GM12878 (cell line): ENCODE results near the gene EEPD1. TPM values are rescaled to one million over a fixed set of nuclear protein-coding genes. Genes with fewer than 3 reads are reported as not detected.

ENCODE experiments used
- ATAC-seq: fragments of 200-7000 bp; cut with Tn5 transposase; 3 replicates; pipeline ENCODE4 v1.9.1; 2020; ENCODE audit warnings: mild to moderate bottlenecking, moderate library complexity
- BruUV-seq: library from RNA; stranded (reverse); fragments of 400-500 nt; replicated peaks from 2 replicates; lab custom pipeline; 2021; lab: Mats Ljungman, UMichigan
- CTCF ChIA-PET: fragments of 300-600 bp; sonication (Branson Sonifier 250); formaldehyde crosslinking; extraction: SDS; loops from one replicate; lab custom pipeline; 2021; ENCODE audit warnings: inconsistent platforms; lab: Yijun Ruan, JAX
- POLR2A ChIA-PET: fragments of 350-600 bp; formaldehyde crosslinking; extraction: SDS; loops from one replicate; lab custom pipeline; 2021; ENCODE audit warnings: inconsistent platforms; lab: Charles Lee
- RAD21 ChIA-PET: fragments of 300-600 bp; sonication (Branson Sonifier 250); formaldehyde crosslinking; loops from one replicate; lab custom pipeline; 2023; ENCODE audit warnings: antibody characterized with exemption; ENCODE audit not compliant: unreplicated experiment; lab: Charles Lee
- SMC1A ChIA-PET: fragments of 300-600 bp; sonication (Branson Sonifier 250); formaldehyde crosslinking; loops from one replicate; lab custom pipeline; 2023; ENCODE audit not compliant: unreplicated experiment, uncharacterized antibody; lab: Charles Lee
- DNase-seq: peaks from one replicate; pipeline ENCODE4 v3.0.0-alpha.2; 2011; ENCODE audit warnings: low read depth, low spot score
- FAIRE-seq: peaks from 3 replicates; lab custom pipeline; 2011; peaks lifted over from hg19 to GRCh38; lab: Jason Lieb, UNC
- H2AFZ ChIP-seq: 2 replicates; pipeline ENCODE4 v1.6.0; 2011; ENCODE audit warnings: low read depth, low read length, control low read depth; ENCODE audit not compliant: control insufficient read depth
- H3K27ac ChIP-seq: 2 replicates; pipeline ENCODE4 v1.5.1; 2011; ENCODE audit warnings: control low read depth; ENCODE audit not compliant: control insufficient read depth, insufficient read depth
- H3K27me3 ChIP-seq, 2 experiments: replicated peaks in 1 of 2; 2 replicates each; pipeline versions ENCODE4 v1.6.0 to v1.6.1; 2011; ENCODE audit warnings: low read length in 1 of 2; ENCODE audit not compliant: control insufficient read depth in 2 of 2, insufficient read depth in 2 of 2
- H3K36me3 ChIP-seq, 2 experiments: 2 replicates each; pipeline ENCODE4 v1.5.1; 2011; ENCODE audit warnings: low read length in 1 of 2; ENCODE audit not compliant: control insufficient read depth in 2 of 2, insufficient read depth in 2 of 2
- H3K4me1 ChIP-seq: 2 replicates; pipeline ENCODE4 v1.6.1; 2011; ENCODE audit warnings: mild to moderate bottlenecking, low read length, moderate library complexity, mixed read lengths; ENCODE audit not compliant: control insufficient read depth, insufficient read depth
- H3K4me2 ChIP-seq: 2 replicates; pipeline ENCODE4 v1.6.0; 2011; ENCODE audit warnings: control low read depth; ENCODE audit not compliant: control insufficient read depth, insufficient read depth
- H3K4me3 ChIP-seq: fragments of 200-600 bp; sonication (generic); 2 replicates; pipeline ENCODE4 v1.5.1; 2016
- H3K79me2 ChIP-seq: 2 replicates; pipeline ENCODE4 v1.6.0; 2011; ENCODE audit warnings: low read length; ENCODE audit not compliant: control insufficient read depth, insufficient read depth
- H3K9ac ChIP-seq: 2 replicates; pipeline ENCODE4 v1.8.0; 2011; ENCODE audit warnings: low read length, control low read depth, mixed read lengths; ENCODE audit not compliant: control insufficient read depth, insufficient read depth
- H3K9me3 ChIP-seq: replicated peaks from 3 replicates; pipeline ENCODE4 v1.5.1; 2011; ENCODE audit warnings: mild to moderate bottlenecking, low read length; ENCODE audit not compliant: control insufficient read depth, insufficient read depth
- H4K20me1 ChIP-seq: 2 replicates; pipeline ENCODE4 v1.6.0; 2011; ENCODE audit not compliant: control insufficient read depth, insufficient read depth
- BACH1 ChIP-seq: fragments of 450-650 bp; IDR thresholded peaks from 2 replicates; pipeline ENCODE4 v1.6.1; 2017; ENCODE audit warnings: mild to moderate bottlenecking, borderline replicate concordance
- IKZF1 ChIP-seq: fragments of 450-650 bp; conservative IDR thresholded peaks from 2 replicates; pipeline ENCODE4 v1.6.1; 2017; ENCODE audit warnings: antibody characterized with exemption, mild to moderate bottlenecking
- IRF4 ChIP-seq: IDR thresholded peaks from 2 replicates; pipeline ENCODE4 v1.6.1; 2011; ENCODE audit warnings: low read depth, low read length
- SRF ChIP-seq, 2 experiments: IDR thresholded peaks; 2 replicates each; pipeline ENCODE4 v1.6.1; 2011; ENCODE audit warnings: low read depth in 2 of 2, low read length in 2 of 2, mild to moderate bottlenecking in 1 of 2, moderate library complexity in 1 of 2
- STAT1 ChIP-seq: fragments of 450-650 bp; conservative IDR thresholded peaks from 2 replicates; pipeline ENCODE4 v1.6.1; 2014; ENCODE audit warnings: antibody characterized with exemption, mild to moderate bottlenecking
- STAT3 ChIP-seq: IDR thresholded peaks from 2 replicates; pipeline ENCODE4 v1.6.1; 2011; ENCODE audit warnings: low read depth, low read length, improper control_type of control experiment
- ZNF207 ChIP-seq: fragments of 450-650 bp; IDR thresholded peaks from 2 replicates; pipeline ENCODE4 v1.6.1; 2014; ENCODE audit warnings: antibody characterized with exemption, mild to moderate bottlenecking, borderline replicate concordance
- WGBS: methylation state at CpG from one replicate; pipeline ENCODE4 v1.1.6; 2016; ENCODE audit warnings: low lambda C conversion rate; ENCODE audit not compliant: insufficient replicate concordance, insufficient coverage; ENCODE audit errors: missing lambda C conversion rate; 5-methylcytosine and 5-hydroxymethylcytosine counted together
- in situ Hi-C: fragments of 300-500 bp; cut with MboI; formaldehyde crosslinking; loops from 9 replicates; pipeline ENCODE4 v1.14.3; 2018; ENCODE audit warnings: mixed read lengths
- intact Hi-C: fragments of 100-400 bp; cut with micrococcal nuclease; formaldehyde crosslinking; loops from one replicate; pipeline ENCODE4 v1.14.2; 2022; ENCODE audit not compliant: unreplicated experiment
- polyA plus RNA-seq, 11 experiments: library from polyadenylated mRNA; depleted of rRNA in 4 of 11; unstranded in 6 of 11; stranded (reverse) in 5 of 11; fragments of >200 nt; fragmentation: Nextera tagmentation in 4 of 11; fragmentation: Illumina TruSeq in 1 of 11; extraction: Ambion mirVana in 4 of 11; extraction: Trizol in 1 of 11; gene quantifications; 1 replicate in 1 of 11; 2 replicates in 10 of 11; pipeline versions ENCODE4 v1.2.1 to v1.2.3, GENCODE V29; 2011 to 2016; ENCODE audit warnings: inconsistent platforms in 2 of 11, missing spikeins in 2 of 11, low read depth in 1 of 11
- total RNA-seq, 4 experiments: library from RNA; depleted of rRNA in 3 of 4; stranded (reverse); fragments of >200 nt in 3 of 4; fragmentation: Illumina TruSeq in 1 of 4; extraction: Trizol in 1 of 4; gene quantifications; 2 replicates each; pipeline versions ENCODE4 v1.2.1 to v1.2.3, GENCODE V29; 2013 to 2021

The EEPD1 gene
- total and polyA plus RNA-seq, 10 of the 15 experiments (the other 5 are each of a cell fraction or from before 2014, with no cell fraction given), result 0.24 to 2.8 (median 0.86) TPM; not detected in 1

DNA sequence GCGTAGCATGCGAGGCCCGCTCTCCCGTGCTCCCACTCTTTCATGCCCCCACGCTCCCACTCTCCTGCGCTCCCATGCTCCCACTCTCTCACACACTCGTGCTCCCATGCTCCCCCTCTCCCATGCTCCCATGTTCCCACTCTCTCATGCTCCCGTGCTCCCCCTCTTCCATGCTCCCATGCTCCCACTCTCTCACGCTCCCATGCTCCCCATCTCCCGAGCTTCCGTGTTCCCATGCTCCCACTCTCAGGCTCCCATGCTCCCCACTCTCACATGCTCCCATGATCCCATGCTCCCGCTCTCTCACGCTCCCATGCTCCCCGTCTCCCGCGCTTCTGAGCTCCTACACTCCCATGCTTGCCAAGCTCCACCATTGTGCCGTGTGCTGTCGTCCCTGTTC, 152.2 kb downstream of the EEPD1 start (continued):
- TF ChIP-seq SRF (IDR thresholded peaks at IDR 0.05; ENCODE audit: low read depth in 2 of 2, low read length in 2 of 2) (no peak), IRF4 (no peak), BACH1 (no peak), STAT3 (no peak), IKZF1 (no peak), ZNF207 (no peak)

DNA sequence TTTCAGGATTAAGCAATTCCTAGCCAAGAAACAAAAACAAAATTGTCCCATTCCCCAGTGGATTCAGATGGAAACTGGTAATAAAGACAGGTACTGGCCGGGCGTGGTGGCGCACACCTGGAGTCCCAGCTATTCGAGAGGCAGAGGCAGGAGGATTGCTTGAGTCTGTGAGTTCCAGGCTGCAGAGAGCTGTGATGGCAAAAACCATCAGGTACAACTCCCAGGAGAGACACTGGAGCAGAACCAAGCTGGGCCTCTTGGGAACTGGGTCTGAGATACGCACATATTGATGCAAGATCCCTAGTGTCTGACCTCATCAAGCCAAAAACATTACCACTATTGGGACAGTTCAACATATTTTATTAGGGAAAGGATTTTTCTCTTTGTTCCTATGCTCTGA, 152.6 kb downstream of the EEPD1 start:
- no peak overlapping the region for H3K4me3 ChIP-seq
- H4K20me1 ChIP-seq, result no peaks in the 10 kb centered on the region
- no peaks in the 10 kb centered on the region for H3K9me3 ChIP-seq
- CTCF ChIA-PET, result interaction anchor here (1.4 to 1.8 kb wide), 2 partner anchors 13 to 178 kb away, joined by 4 to 7 read pairs; no protein-coding TSS in a partner anchor
- no peak for TF ChIP-seq STAT1
- TF ChIP-seq, all 136 proteins: peak for 0
- no peaks in the 10 kb centered on the region for H3K79me2 ChIP-seq
- ATAC-seq (no peak), FAIRE-seq (no peak), DNase-seq (no peak)
- no peaks in the 10 kb centered on the region for H3K36me3 ChIP-seq
- POLR2A ChIA-PET, result no interaction called here
- H2AFZ ChIP-seq, result no peak overlapping the region
- H3K4me1 ChIP-seq, result no peaks in the 10 kb centered on the region
- H3K9ac ChIP-seq, result no peak overlapping the region
- no peak overlapping the region for H3K27ac ChIP-seq
- no peak overlapping the region for H3K4me2 ChIP-seq
- SMC1A ChIA-PET, result interaction anchor here (1.1 kb wide), 2 partner anchors 12 to 18 kb away, joined by 4 read pairs; no protein-coding TSS in a partner anchor
- intact Hi-C loops (no loop called here), in situ Hi-C loops (no loop called here)
- no TSS peak for BruUV-seq
- RAD21 ChIA-PET, result interaction anchor here (0.7 to 1.7 kb wide), 3 partner anchors 14 to 330 kb away, joined by 3 to 5 read pairs (median 3); no protein-coding TSS in a partner anchor
- no peaks in the 10 kb centered on the region; a peak in 1 of 4 replicates for H3K27me3 ChIP-seq
- 67% methylated on average over 5 of the region's 5 CpGs for WGBS
